BLaER1 treated with 17β-estradiol and CSF1 and Interleukin-3, amounts not matched to agents 10 nM and 100 nM (cell line): ENCODE data around the gene LAMB4.

Source experiments
- H3K27ac ChIP-seq, 11 experiments: shearing (Covaris generic); formaldehyde crosslinking; 2 replicates each; pipeline ENCODE4 v1.8.1; 2022
- H3K27me3 ChIP-seq, 11 experiments: shearing (Covaris generic); formaldehyde crosslinking; 2 replicates each; pipeline ENCODE4 v1.8.1; 2022
- H3K36me3 ChIP-seq, 11 experiments: shearing (Covaris generic); formaldehyde crosslinking; 2 replicates each; pipeline ENCODE4 v1.8.1; 2022
- H3K4me1 ChIP-seq, 10 experiments: shearing (Covaris generic); formaldehyde crosslinking; 2 replicates each; pipeline ENCODE4 v1.8.1; 2022
- H3K4me2 ChIP-seq, 11 experiments: shearing (Covaris generic); formaldehyde crosslinking; 2 replicates each; pipeline ENCODE4 v1.8.1; 2022
- H3K4me3 ChIP-seq, 10 experiments: shearing (Covaris generic); formaldehyde crosslinking; 2 replicates each; pipeline ENCODE4 v1.8.1; 2022
- H3K9ac ChIP-seq, 11 experiments: shearing (Covaris generic); formaldehyde crosslinking; 2 replicates each; pipeline ENCODE4 v1.8.1; 2022
- H3K9me3 ChIP-seq, 11 experiments: shearing (Covaris generic); formaldehyde crosslinking; replicated peaks in 1 of 11; 2 replicates each; pipeline ENCODE4 v1.8.1; 2022
- H4K20me1 ChIP-seq, 11 experiments: shearing (Covaris generic); formaldehyde crosslinking; 2 replicates each; pipeline ENCODE4 v1.8.1; 2022
- Cebpa-rat ChIP-seq, 11 experiments: shearing (Covaris generic); IDR thresholded peaks; 2 replicates each; pipeline ENCODE4 v1.8.1; 2022

LAMB4 gene

GRCh38 chr7:108079648-108080591 lies 50.2 kb downstream of the LAMB4 start:
- H3K4me3 ChIP-seq: no peak overlapping the region
- no peak overlapping the region for H3K9ac ChIP-seq
- peaks cover 8 to 21% (median 15%) of the 10 kb centered on the region in 11 experiments; a peak in 21 of 22 replicates for H3K9me3 ChIP-seq
- H3K27ac ChIP-seq: no peak overlapping the region
- no peak for TF ChIP-seq Cebpa-rat (IDR thresholded peaks at IDR 0.05)
- no peaks in the 10 kb centered on the region for H4K20me1 ChIP-seq
- no peaks in the 10 kb centered on the region for H3K36me3 ChIP-seq
- no peak overlapping the region for H3K4me2 ChIP-seq
- peaks cover 0 to 23% (median 17%) of the 10 kb centered on the region in 10 experiments; a peak in 18 of 20 replicates for H3K4me1 ChIP-seq
- H3K27me3 ChIP-seq: no peaks in the 10 kb centered on the region

- TF ChIP-seq Cebpa-rat (IDR thresholded peaks at IDR 0.05): no peak
- Histone ChIP-seq H3K4me2 (no peak overlapping the region), H3K27me3 (no peaks in the 10 kb centered on the region), H4K20me1 (no peaks in the 10 kb centered on the region), H3K27ac (no peak overlapping the region), H3K9me3 (peaks cover 8 to 21% (median 15%) of the 10 kb centered on the region in 11 experiments; a peak in 21 of 22 replicates), H3K4me3 (no peak overlapping the region), H3K36me3 (no peaks in the 10 kb centered on the region), H3K9ac (no peak overlapping the region), H3K4me1 (peaks cover 0 to 23% (median 17%) of the 10 kb centered on the region in 10 experiments; a peak in 16 of 20 replicates)
Observed at GRCh38 chr7:108079276-108079647, 50.9 kb downstream of the LAMB4 start.

GRCh38 chr7:108078691-108079090 lies 51.5 kb downstream of the LAMB4 start:
- no peak overlapping the region for H3K4me2 ChIP-seq
- no peak overlapping the region for H3K4me3 ChIP-seq
- no peak overlapping the region for H3K9ac ChIP-seq
- H3K4me1 ChIP-seq: peaks cover 0 to 23% (median 17%) of the 10 kb centered on the region in 10 experiments; a peak in 14 of 20 replicates
- H3K27ac ChIP-seq: no peak overlapping the region
- H3K9me3 ChIP-seq: peaks cover 8 to 21% (median 15%) of the 10 kb centered on the region in 11 experiments; a peak in 21 of 22 replicates
- no peaks in the 10 kb centered on the region for H3K36me3 ChIP-seq
- TF ChIP-seq Cebpa-rat (IDR thresholded peaks at IDR 0.05): no peak
- no peaks in the 10 kb centered on the region for H4K20me1 ChIP-seq
- no peaks in the 10 kb centered on the region for H3K27me3 ChIP-seq

- H3K27ac ChIP-seq: no peak overlapping the region
- H3K9me3 ChIP-seq: peaks cover 8 to 21% (median 15%) of the 10 kb centered on the region in 11 experiments; a peak in 21 of 22 replicates
- H3K4me1 ChIP-seq: peaks cover 0 to 23% (median 17%) of the 10 kb centered on the region in 10 experiments; a peak in 14 of 20 replicates
- no peak for TF ChIP-seq Cebpa-rat (IDR thresholded peaks at IDR 0.05)
- no peak overlapping the region for H3K4me3 ChIP-seq
- no peaks in the 10 kb centered on the region for H4K20me1 ChIP-seq
- peak overlapping the region in 7 of 11 experiments; percentile 15 to 57 (median 43); a peak in 7 of 22 replicates for H3K4me2 ChIP-seq
- H3K36me3 ChIP-seq: no peaks in the 10 kb centered on the region
- no peaks in the 10 kb centered on the region for H3K27me3 ChIP-seq
- H3K9ac ChIP-seq: no peak overlapping the region
Observed at GRCh38 chr7:108078211-108078673, 51.9 kb downstream of the LAMB4 start.

GRCh38 chr7:108077709-108078108 lies 52.5 kb downstream of the LAMB4 start:
- H3K9me3 ChIP-seq: peaks cover 8 to 21% (median 15%) of the 10 kb centered on the region in 11 experiments; a peak in 21 of 22 replicates
- no peaks in the 10 kb centered on the region for H4K20me1 ChIP-seq
- no peak overlapping the region for H3K4me3 ChIP-seq
- peaks cover 0 to 23% (median 17%) of the 10 kb centered on the region in 10 experiments; a peak in 14 of 20 replicates for H3K4me1 ChIP-seq
- H3K36me3 ChIP-seq: no peaks in the 10 kb centered on the region
- H3K9ac ChIP-seq: no peak overlapping the region
- no peak overlapping the region for H3K27ac ChIP-seq
- H3K4me2 ChIP-seq: peak overlapping the region in 7 of 11 experiments; percentile 15 to 57 (median 43); a peak in 12 of 22 replicates
- H3K27me3 ChIP-seq: no peaks in the 10 kb centered on the region
- no peak for TF ChIP-seq Cebpa-rat (IDR thresholded peaks at IDR 0.05)

- Histone ChIP-seq H3K4me3 (no peak overlapping the region), H3K36me3 (no peaks in the 10 kb centered on the region), H3K9me3 (peaks cover 2 to 6% (median 4%) of the 10 kb centered on the region in 11 experiments; a peak in 19 of 22 replicates), H4K20me1 (no peaks in the 10 kb centered on the region), H3K4me2 (peak overlapping the region in 1 of 11 experiments; percentile 18; a peak in 1 of 22 replicates), H3K27me3 (no peaks in the 10 kb centered on the region), H3K9ac (no peak overlapping the region), H3K4me1 (peaks cover 0 to 23% (median 17%) of the 10 kb centered on the region in 10 experiments; a peak in 14 of 20 replicates), H3K27ac (no peak overlapping the region)
- no peak for TF ChIP-seq Cebpa-rat (IDR thresholded peaks at IDR 0.05)
Observed at GRCh38 chr7:108076156-108076555, 54.0 kb downstream of the LAMB4 start.

GRCh38 chr7:108073305-108074070 lies 56.7 kb downstream of the LAMB4 start:
- no peak overlapping the region for H3K9ac ChIP-seq
- no peak for TF ChIP-seq Cebpa-rat (IDR thresholded peaks at IDR 0.05)
- H4K20me1 ChIP-seq: no peaks in the 10 kb centered on the region
- no peak overlapping the region for H3K27ac ChIP-seq
- no peak overlapping the region for H3K4me3 ChIP-seq
- H3K9me3 ChIP-seq: no peaks in the 10 kb centered on the region
- H3K36me3 ChIP-seq: no peaks in the 10 kb centered on the region
- no peak overlapping the region for H3K4me2 ChIP-seq
- H3K27me3 ChIP-seq: no peaks in the 10 kb centered on the region
- peaks cover 0 to 23% (median 17%) of the 10 kb centered on the region in 10 experiments; a peak in 14 of 20 replicates for H3K4me1 ChIP-seq

- H3K4me1 ChIP-seq: peaks cover 0 to 17% (median 12%) of the 10 kb centered on the region in 10 experiments; a peak in 14 of 20 replicates
Observed at GRCh38 chr7:108072739-108073138, 57.4 kb downstream of the LAMB4 start.

More at GRCh38 chr7:108072739-108073138, 57.4 kb downstream of the LAMB4 start:
- H3K27me3 ChIP-seq: no peaks in the 10 kb centered on the region
- no peak overlapping the region for H3K4me3 ChIP-seq
- H3K4me2 ChIP-seq: no peak overlapping the region
- H4K20me1 ChIP-seq: no peaks in the 10 kb centered on the region
- no peaks in the 10 kb centered on the region for H3K9me3 ChIP-seq
- no peak overlapping the region for H3K27ac ChIP-seq
- TF ChIP-seq Cebpa-rat (IDR thresholded peaks at IDR 0.05): no peak
- H3K36me3 ChIP-seq: no peaks in the 10 kb centered on the region
- no peak overlapping the region for H3K9ac ChIP-seq
